HCT116 (cell line): ENCODE data around the gene SEC24B.

Experiments
- EZH2phosphoT487 ChIP-seq: fragments of 200-600 bp; IDR thresholded peaks from 2 replicates; pipeline ENCODE4 v1.6.1; 2018; ENCODE audit warnings: antibody characterized with exemption, borderline replicate concordance
- POLR2A ChIP-seq: IDR thresholded peaks from 2 replicates; pipeline ENCODE4 v1.7.0; 2011; ENCODE audit warnings: borderline replicate concordance; ENCODE audit not compliant: insufficient read depth, insufficient read length; ENCODE audit errors: extremely low read depth
- POLR2AphosphoS5 ChIP-seq: IDR thresholded peaks from 2 replicates; pipeline ENCODE4 v1.6.1; 2011; ENCODE audit warnings: mild to moderate bottlenecking, low read depth, low read length, moderate library complexity
- RAD21 ChIP-seq: IDR thresholded peaks from 2 replicates; pipeline ENCODE4 v1.6.1; 2012; ENCODE audit warnings: low read depth, mild to moderate bottlenecking
- YY1 ChIP-seq: IDR thresholded peaks from 2 replicates; pipeline ENCODE4 v1.6.1; 2011; ENCODE audit warnings: low read length, low read depth, moderate library complexity, mild to moderate bottlenecking; ENCODE audit not compliant: insufficient replicate concordance; ENCODE audit errors: extremely low read depth
- TF ChIP-seq, protein P1 (sequence below), 3 experiments: fragments of 200-600 bp in 1 of 3; sonication (generic) in 1 of 3; IDR thresholded peaks in 2 of 3; conservative IDR thresholded peaks in 1 of 3; 2 replicates each; pipeline ENCODE4 v1.5.1; 2012 to 2017; ENCODE audit warnings: low read depth in 2 of 3, low read length in 2 of 3, antibody characterized with exemption in 1 of 3, borderline replicate concordance in 1 of 3, control low read depth in 1 of 3, mild to moderate bottlenecking in 1 of 3, mixed read lengths in 1 of 3, mixed run types in 1 of 3, moderate library complexity in 1 of 3; ENCODE audit not compliant: insufficient read depth in 1 of 3
- TF ChIP-seq, protein P2 (sequence below): IDR thresholded peaks from 2 replicates; pipeline ENCODE4 v1.6.1; 2012; ENCODE audit warnings: low read depth

DNA sequence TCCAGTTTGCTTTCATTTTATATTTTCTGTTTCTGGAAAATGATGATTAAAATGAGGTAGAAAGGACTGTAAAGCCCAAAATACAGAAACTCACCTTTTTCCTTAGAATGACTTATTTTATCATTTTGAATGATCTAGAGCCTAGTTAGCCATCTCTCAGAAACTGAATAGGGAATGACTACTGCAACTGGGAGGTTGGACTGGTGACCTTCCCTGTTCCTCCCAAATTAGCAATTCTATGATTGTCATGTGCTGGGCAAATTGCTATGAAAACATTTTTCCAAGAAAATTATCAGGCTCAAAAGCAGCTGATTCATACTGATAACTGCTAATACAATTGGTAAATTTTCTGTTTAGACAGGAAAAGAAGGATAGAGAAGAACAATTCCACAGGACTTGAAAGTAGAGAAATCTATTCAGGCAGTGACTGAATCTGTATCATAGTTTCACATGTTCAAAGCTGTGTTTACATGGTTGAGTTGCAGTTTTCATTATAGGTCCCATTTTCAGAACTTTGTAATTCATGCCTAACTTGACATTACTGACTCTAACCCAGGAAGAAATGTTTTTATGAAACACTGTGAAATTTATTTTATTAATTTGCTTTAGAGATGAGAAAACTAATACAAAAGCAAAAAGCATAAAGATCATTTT lies 43.4 kb upstream of the SEC24B start:
- TF ChIP-seq RAD21 (no peak), YY1 (no peak), POLR2AphosphoS5 (no peak), POLR2A (no peak), EZH2phosphoT487 (no peak)
- TF ChIP-seq, protein P1, sequence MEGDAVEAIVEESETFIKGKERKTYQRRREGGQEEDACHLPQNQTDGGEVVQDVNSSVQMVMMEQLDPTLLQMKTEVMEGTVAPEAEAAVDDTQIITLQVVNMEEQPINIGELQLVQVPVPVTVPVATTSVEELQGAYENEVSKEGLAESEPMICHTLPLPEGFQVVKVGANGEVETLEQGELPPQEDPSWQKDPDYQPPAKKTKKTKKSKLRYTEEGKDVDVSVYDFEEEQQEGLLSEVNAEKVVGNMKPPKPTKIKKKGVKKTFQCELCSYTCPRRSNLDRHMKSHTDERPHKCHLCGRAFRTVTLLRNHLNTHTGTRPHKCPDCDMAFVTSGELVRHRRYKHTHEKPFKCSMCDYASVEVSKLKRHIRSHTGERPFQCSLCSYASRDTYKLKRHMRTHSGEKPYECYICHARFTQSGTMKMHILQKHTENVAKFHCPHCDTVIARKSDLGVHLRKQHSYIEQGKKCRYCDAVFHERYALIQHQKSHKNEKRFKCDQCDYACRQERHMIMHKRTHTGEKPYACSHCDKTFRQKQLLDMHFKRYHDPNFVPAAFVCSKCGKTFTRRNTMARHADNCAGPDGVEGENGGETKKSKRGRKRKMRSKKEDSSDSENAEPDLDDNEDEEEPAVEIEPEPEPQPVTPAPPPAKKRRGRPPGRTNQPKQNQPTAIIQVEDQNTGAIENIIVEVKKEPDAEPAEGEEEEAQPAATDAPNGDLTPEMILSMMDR (IDR thresholded peaks at IDR 0.05 in 2 of 3, conservative IDR thresholded peaks at IDR 0.05 in 1 of 3; ENCODE audit: borderline replicate concordance in 1 of 3, insufficient read depth in 1 of 3, low read depth in 2 of 3, low read length in 2 of 3), result no peak
- TF ChIP-seq, protein P2, sequence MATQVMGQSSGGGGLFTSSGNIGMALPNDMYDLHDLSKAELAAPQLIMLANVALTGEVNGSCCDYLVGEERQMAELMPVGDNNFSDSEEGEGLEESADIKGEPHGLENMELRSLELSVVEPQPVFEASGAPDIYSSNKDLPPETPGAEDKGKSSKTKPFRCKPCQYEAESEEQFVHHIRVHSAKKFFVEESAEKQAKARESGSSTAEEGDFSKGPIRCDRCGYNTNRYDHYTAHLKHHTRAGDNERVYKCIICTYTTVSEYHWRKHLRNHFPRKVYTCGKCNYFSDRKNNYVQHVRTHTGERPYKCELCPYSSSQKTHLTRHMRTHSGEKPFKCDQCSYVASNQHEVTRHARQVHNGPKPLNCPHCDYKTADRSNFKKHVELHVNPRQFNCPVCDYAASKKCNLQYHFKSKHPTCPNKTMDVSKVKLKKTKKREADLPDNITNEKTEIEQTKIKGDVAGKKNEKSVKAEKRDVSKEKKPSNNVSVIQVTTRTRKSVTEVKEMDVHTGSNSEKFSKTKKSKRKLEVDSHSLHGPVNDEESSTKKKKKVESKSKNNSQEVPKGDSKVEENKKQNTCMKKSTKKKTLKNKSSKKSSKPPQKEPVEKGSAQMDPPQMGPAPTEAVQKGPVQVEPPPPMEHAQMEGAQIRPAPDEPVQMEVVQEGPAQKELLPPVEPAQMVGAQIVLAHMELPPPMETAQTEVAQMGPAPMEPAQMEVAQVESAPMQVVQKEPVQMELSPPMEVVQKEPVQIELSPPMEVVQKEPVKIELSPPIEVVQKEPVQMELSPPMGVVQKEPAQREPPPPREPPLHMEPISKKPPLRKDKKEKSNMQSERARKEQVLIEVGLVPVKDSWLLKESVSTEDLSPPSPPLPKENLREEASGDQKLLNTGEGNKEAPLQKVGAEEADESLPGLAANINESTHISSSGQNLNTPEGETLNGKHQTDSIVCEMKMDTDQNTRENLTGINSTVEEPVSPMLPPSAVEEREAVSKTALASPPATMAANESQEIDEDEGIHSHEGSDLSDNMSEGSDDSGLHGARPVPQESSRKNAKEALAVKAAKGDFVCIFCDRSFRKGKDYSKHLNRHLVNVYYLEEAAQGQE, result no peak
